NCI-H345 treated with DMSO at 0.1 percent for 48 hours (cell line): ENCODE results near the gene TH.
"Not testable (repeated sequence)": the region's sequence is repeated elsewhere in the genome, so short reads cannot be mapped to it uniquely, and the experiment has no call there.

Experiments used
- DNase-seq: peaks from one replicate; lab custom pipeline; 2025; ENCODE audit not compliant: unreplicated experiment; lab: John Stamatoyannopoulos, UW

TH gene

GRCh38 chr11:2132246-2132645 is 39.4 kb downstream of the TH start:
- no peak for DNase-seq

GRCh38 chr11:2131371-2132236 is 40.0 kb downstream of the TH start:
- DNase-seq, result no peak

GRCh38 chr11:2130881-2131352 is 40.7 kb downstream of the TH start:
- no peak for DNase-seq

- DNase-seq, result no peak
Measured at GRCh38 chr11:2129699-2130366, 41.8 kb downstream of the TH start.

- DNase-seq, result no peak
Measured at GRCh38 chr11:2129308-2129698, 42.3 kb downstream of the TH start.

GRCh38 chr11:2128511-2129307 is 42.9 kb downstream of the TH start:
- DNase-seq, result no peak

- no peak for DNase-seq
Measured at GRCh38 chr11:2128130-2128510, 43.5 kb downstream of the TH start.

GRCh38 chr11:2127482-2128129 is 44.0 kb downstream of the TH start:
- DNase-seq, result no peak

- no peak for DNase-seq
Measured at GRCh38 chr11:2126520-2127085, 45.0 kb downstream of the TH start.

- not testable (repeated sequence) for DNase-seq
Measured at GRCh38 chr11:2124736-2125484, 46.7 kb downstream of the TH start.

GRCh38 chr11:2123628-2123960 is 48.0 kb downstream of the TH start:
- DNase-seq, result no peak

- DNase-seq, result no peak
Measured at GRCh38 chr11:2122907-2123627, 48.5 kb downstream of the TH start.

GRCh38 chr11:2122222-2122906 is 49.3 kb downstream of the TH start:
- DNase-seq, result no peak

- no peak for DNase-seq
Measured at GRCh38 chr11:2121227-2122130, 50.1 kb downstream of the TH start.

GRCh38 chr11:2120359-2121100 is 51.1 kb downstream of the TH start:
- DNase-seq, result no peak

GRCh38 chr11:2118677-2119076 is 52.9 kb downstream of the TH start:
- DNase-seq, result no peak

GRCh38 chr11:2116680-2117079 is 54.9 kb downstream of the TH start:
- DNase-seq, result no peak
